Measurements from ENCODE around the gene CAPSL.
A peak's percentile ranks its signal among the peaks of the same experiment; 100 is the strongest.

The CAPSL gene

GRCh38 chr5:35956429-35956828 lies 18.0 kb upstream of the CAPSL start:
- Histone ChIP-seq H3K27me3 (ENCODE audit: insufficient read depth, low read depth) (no peaks in the 10 kb centered on the region), H3K27ac (no peak overlapping the region), H3K4me2 (no peak overlapping the region), H3K4me1 (ENCODE audit: low read depth, poor library complexity, severe bottlenecking) (no peaks in the 10 kb centered on the region), H4K20me1 (ENCODE audit: insufficient read depth) (no peaks in the 10 kb centered on the region), H3K4me3 (IDR thresholded peaks at IDR 0.05; ENCODE audit: insufficient read depth, low read depth, low read length) (no peak overlapping the region), H3K9ac (no peak overlapping the region), H2AFZ (ENCODE audit: low read depth) (no peak overlapping the region), H3K36me3 (ENCODE audit: insufficient read depth) (no peaks in the 10 kb centered on the region), H3K79me2 (ENCODE audit: insufficient read depth, low read depth) (no peaks in the 10 kb centered on the region)
- no peak for TF ChIP-seq CTCF (conservative IDR thresholded peaks at IDR 0.05; ENCODE audit: low read depth, low read length)

- no peaks in the 10 kb centered on the region for H4K20me1 ChIP-seq (ENCODE audit: insufficient read depth)
- H2AFZ ChIP-seq (ENCODE audit: low read depth): no peak overlapping the region
- no peaks in the 10 kb centered on the region for H3K36me3 ChIP-seq (ENCODE audit: insufficient read depth)
- no peak overlapping the region for H3K4me2 ChIP-seq
- H3K27ac ChIP-seq: no peak overlapping the region
- TF ChIP-seq CTCF (conservative IDR thresholded peaks at IDR 0.05; ENCODE audit: low read depth, low read length): no peak
- H3K4me1 ChIP-seq (ENCODE audit: low read depth, poor library complexity, severe bottlenecking): no peaks in the 10 kb centered on the region
- no peak overlapping the region for H3K9ac ChIP-seq
- no peak overlapping the region for H3K4me3 ChIP-seq (IDR thresholded peaks at IDR 0.05; ENCODE audit: insufficient read depth, low read depth, low read length)
- H3K27me3 ChIP-seq (ENCODE audit: insufficient read depth, low read depth): no peaks in the 10 kb centered on the region
- no peaks in the 10 kb centered on the region for H3K79me2 ChIP-seq (ENCODE audit: insufficient read depth, low read depth)
Observed at GRCh38 chr5:35954175-35954574, 15.8 kb upstream of the CAPSL start.

- H3K4me1 ChIP-seq (ENCODE audit: low read depth, poor library complexity, severe bottlenecking): no peaks in the 10 kb centered on the region
- H3K27me3 ChIP-seq (ENCODE audit: insufficient read depth, low read depth): no peaks in the 10 kb centered on the region
- no peaks in the 10 kb centered on the region for H3K36me3 ChIP-seq (ENCODE audit: insufficient read depth)
- no peak overlapping the region for H3K9ac ChIP-seq
- H2AFZ ChIP-seq (ENCODE audit: low read depth): no peak overlapping the region
- TF ChIP-seq CTCF (conservative IDR thresholded peaks at IDR 0.05; ENCODE audit: low read depth, low read length): no peak
- no peaks in the 10 kb centered on the region for H3K79me2 ChIP-seq (ENCODE audit: insufficient read depth, low read depth)
- H3K27ac ChIP-seq: no peak overlapping the region
- no peak overlapping the region for H3K4me2 ChIP-seq
- no peak overlapping the region for H3K4me3 ChIP-seq (IDR thresholded peaks at IDR 0.05; ENCODE audit: insufficient read depth, low read depth, low read length)
- no peaks in the 10 kb centered on the region for H4K20me1 ChIP-seq (ENCODE audit: insufficient read depth)
Observed at GRCh38 chr5:35947085-35947484, 8.7 kb upstream of the CAPSL start.

GRCh38 chr5:35939639-35940038 lies 1.2 kb upstream of the CAPSL start:
- H3K4me2 ChIP-seq: no peak overlapping the region
- peak; percentile 29 for TF ChIP-seq CTCF (conservative IDR thresholded peaks at IDR 0.05; ENCODE audit: low read depth, low read length)
- H3K36me3 ChIP-seq (ENCODE audit: insufficient read depth): no peaks in the 10 kb centered on the region
- H3K27ac ChIP-seq: no peak overlapping the region
- H3K9ac ChIP-seq: no peak overlapping the region
- no peaks in the 10 kb centered on the region for H3K79me2 ChIP-seq (ENCODE audit: insufficient read depth, low read depth)
- no peaks in the 10 kb centered on the region for H4K20me1 ChIP-seq (ENCODE audit: insufficient read depth)
- H2AFZ ChIP-seq (ENCODE audit: low read depth): no peak overlapping the region
- H3K4me3 ChIP-seq (IDR thresholded peaks at IDR 0.05; ENCODE audit: insufficient read depth, low read depth, low read length): no peak overlapping the region
- H3K27me3 ChIP-seq (ENCODE audit: insufficient read depth, low read depth): no peaks in the 10 kb centered on the region
- H3K4me1 ChIP-seq (ENCODE audit: low read depth, poor library complexity, severe bottlenecking): no peaks in the 10 kb centered on the region

Measured in KMS-11 (cell line).